GM21717 (cell line): Measurements from ENCODE around the gene PVALEF.

Experiments used
- ATAC-seq: cut with Tn5 transposase; IDR thresholded peaks from one replicate; pipeline ENCODE4 v1.9.1; 2021; ENCODE audit warnings: mild to moderate bottlenecking, moderate library complexity; ENCODE audit not compliant: unreplicated experiment

The PVALEF gene

GRCh38 chr17:81165246-81166032 is at the start of gene PVALEF:
Gene PVALEF (plus strand): TSS chr17:81165507. CDS start chr17:81181227, 15,720 bp downstream.
- no peak for ATAC-seq

GRCh38 chr17:81115749-81116464 is 49.4 kb upstream of the PVALEF start:
- no peak for ATAC-seq

GRCh38 chr17:81116704-81117103 is 48.6 kb upstream of the PVALEF start:
- ATAC-seq = no peak

- ATAC-seq = no peak
Observed at GRCh38 chr17:81117672-81118198, 47.6 kb upstream of the PVALEF start.

GRCh38 chr17:81118308-81119221 is 46.7 kb upstream of the PVALEF start:
- ATAC-seq = no peak

GRCh38 chr17:81119223-81120148 is 45.8 kb upstream of the PVALEF start:
- ATAC-seq = no peak

GRCh38 chr17:81120149-81120484 is 45.2 kb upstream of the PVALEF start:
- no peak for ATAC-seq

- ATAC-seq = no peak
Observed at GRCh38 chr17:81120695-81121621, 44.3 kb upstream of the PVALEF start.

- no peak for ATAC-seq
Observed at GRCh38 chr17:81121841-81122733, 43.2 kb upstream of the PVALEF start.

- ATAC-seq = no peak
Observed at GRCh38 chr17:81123052-81124048, 42.0 kb upstream of the PVALEF start.

GRCh38 chr17:81124377-81124776 is 40.9 kb upstream of the PVALEF start:
- ATAC-seq = no peak

- ATAC-seq = no peak
Observed at GRCh38 chr17:81125573-81126081, 39.7 kb upstream of the PVALEF start.

GRCh38 chr17:81126281-81127132 is 38.8 kb upstream of the PVALEF start:
- ATAC-seq = no peak

- no peak for ATAC-seq
Observed at GRCh38 chr17:81127133-81127455, 38.2 kb upstream of the PVALEF start.

- ATAC-seq = no peak
Observed at GRCh38 chr17:81127526-81128177, 37.7 kb upstream of the PVALEF start.
